ENCODE results near the gene KLK8.

KLK8 gene, protein sequence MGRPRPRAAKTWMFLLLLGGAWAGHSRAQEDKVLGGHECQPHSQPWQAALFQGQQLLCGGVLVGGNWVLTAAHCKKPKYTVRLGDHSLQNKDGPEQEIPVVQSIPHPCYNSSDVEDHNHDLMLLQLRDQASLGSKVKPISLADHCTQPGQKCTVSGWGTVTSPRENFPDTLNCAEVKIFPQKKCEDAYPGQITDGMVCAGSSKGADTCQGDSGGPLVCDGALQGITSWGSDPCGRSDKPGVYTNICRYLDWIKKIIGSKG

DNA sequence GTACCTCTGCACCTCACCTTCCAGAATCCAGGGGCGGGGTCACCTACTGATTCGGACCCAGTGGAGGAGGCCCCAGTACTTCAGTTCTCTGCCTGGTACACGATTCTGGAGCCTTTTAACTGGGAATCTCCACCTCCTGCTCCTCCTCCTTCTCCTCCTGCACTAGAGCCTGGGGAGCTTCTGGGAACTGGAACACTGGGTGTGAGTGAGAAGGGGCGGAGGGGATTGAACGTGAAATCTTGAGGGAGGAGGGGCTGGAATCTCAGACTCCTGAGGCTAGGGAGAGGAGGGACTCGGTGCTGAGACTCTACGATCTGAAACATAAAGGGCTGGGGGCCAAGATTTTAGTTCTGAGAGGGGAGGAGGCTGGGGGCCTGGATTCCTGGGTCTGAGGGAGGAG lies at the start of gene KLK8:
KLK8 (minus strand) TSS at position 90 of the 400 bp plus-strand sequence. CDS start 437 bp downstream, outside the sequence.
- no peak for DNase-seq (ENCODE audit: low spot score)

DNA sequence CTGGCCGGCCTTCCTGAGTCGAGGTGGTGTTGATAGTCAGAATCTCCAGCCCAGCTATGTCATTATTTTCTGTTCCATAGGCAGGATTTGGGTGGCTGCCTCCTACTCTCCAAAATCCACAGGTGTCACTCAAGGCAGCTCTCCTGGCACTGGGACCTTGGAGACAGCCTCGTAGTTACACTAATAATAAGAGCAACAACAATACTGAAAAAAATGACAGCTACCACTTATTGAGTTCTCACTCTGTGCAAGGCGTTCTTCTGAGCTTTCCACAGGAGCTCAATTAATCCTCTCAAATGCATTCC lies 45.6 kb upstream of the KLK8 start:
- DNase-seq (ENCODE audit: low spot score) = no peak

DNA sequence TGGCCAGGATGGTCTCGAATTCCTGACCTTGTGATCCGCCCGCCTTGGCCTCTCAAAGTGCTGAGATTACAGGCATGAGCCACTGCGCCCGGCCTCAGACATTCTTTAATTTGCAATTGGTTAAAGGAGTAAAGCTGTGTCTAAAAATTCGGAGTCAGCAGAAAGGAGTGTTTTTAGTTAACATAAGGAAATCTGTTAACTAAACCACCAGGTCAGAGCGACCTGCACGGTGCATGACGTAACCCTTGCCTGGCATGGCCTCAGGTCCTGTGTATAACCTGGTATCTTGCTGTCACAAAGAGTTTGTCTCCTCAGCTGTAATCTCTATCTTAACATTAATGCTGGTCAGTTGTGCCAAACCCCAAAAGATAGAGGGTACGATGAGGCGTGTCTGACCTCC lies 42.9 kb upstream of the KLK8 start:
- no peak for DNase-seq (ENCODE audit: low spot score)

DNA sequence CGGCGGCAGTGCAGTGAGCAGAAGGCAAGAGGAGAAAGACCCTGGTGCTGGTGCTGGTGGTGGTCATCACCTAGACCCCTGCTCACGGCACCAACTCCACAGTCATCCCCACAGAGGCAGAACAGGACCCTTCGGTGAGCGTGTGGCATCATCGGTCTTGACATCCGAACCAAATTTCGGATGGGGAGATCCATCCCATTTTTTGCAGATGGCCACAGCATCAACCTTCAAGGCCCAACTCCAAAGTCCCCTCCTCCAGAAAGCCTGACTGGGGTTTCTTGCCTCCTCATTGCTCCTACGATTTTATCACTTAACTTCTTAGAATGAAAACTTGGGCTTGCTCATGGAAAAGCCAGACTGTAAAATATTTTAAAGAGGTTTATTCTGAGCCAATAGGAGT lies 42.1 kb upstream of the KLK8 start:
- no peak for DNase-seq (ENCODE audit: low spot score)

DNA sequence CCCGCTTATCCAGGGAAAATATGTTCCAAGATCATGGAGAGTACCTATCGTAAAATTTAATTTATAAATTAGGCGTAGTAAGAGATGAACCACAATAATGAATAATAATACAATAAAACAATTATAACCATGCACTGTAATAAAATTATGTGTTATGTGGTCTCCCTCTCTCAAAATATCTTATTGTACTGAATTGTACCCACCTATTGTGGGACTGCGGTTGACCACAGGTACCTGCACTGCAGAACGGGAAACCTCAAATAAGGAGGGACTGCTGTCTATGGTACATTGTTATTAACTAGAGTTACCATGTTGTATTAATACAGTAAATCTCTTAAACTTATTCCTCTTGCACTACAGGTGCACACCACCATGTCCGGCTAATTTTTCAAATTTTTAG lies 38.7 kb upstream of the KLK8 start:
- DNase-seq (ENCODE audit: low spot score) = no peak

DNA sequence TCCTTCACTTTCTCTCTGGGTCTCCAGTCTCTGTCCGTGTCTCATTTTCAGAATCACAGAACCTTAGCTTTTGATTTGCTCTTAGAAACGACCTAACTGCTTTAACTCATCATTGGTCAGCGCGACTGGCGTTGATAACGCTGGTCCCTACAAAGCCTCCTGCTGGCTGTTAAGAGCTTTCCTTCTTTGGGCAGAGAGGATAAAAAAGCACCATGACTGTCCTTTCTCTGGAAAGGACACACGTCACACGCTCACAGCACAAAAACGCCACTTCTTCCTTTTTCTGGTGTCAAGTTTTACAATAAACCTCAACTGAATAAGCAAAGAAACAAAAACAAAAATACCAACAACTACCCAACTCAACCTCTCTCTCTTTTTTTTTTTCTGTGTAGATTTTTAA lies 35.1 kb upstream of the KLK8 start:
- no peak for DNase-seq (ENCODE audit: low spot score)

DNA sequence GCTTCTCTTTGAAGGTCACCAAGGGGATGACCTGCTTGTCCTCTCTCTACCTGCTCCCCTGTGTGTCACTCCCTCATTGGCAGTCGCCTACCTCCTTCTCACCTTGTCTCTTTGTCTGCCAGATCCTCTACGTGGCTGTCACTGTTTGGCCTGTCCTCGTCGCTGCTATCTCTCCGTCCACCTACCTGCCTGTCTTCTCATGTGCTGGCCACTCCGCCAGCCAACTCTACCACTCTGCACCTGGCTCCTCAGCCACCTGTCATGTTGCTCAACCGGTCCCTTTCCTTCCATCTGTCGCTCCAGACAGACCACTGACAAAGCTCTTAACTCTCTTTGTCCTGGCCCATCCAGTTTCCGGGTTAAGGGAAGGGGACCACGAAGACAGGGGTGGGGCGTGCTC lies 33.3 kb upstream of the KLK8 start, which contains the start of gene KLK12:
KLK12 (minus strand) TSS at position 299 of the 400 bp plus-strand sequence. CDS start 381 bp downstream, outside the sequence.
- no peak for DNase-seq (ENCODE audit: low spot score)

DNA sequence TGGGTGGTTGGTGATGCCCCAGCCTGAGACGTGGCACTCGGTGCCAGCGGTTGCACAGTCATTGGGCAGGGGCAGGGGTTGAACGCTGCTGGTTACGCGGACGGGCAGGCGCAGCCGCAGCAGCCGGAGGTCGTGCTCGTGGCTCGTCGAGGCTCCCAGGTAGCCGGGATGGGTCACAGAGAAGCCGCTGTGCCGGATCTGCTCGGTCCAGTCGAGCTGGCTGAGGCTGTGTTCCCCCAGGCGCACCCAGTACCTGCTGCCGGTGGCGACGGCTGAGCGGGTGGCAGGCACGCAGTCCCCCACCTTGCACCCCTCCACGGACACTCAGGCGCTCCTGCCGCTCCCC lies 30.4 kb upstream of the KLK8 start:
- no peak for DNase-seq (ENCODE audit: low spot score)

DNA sequence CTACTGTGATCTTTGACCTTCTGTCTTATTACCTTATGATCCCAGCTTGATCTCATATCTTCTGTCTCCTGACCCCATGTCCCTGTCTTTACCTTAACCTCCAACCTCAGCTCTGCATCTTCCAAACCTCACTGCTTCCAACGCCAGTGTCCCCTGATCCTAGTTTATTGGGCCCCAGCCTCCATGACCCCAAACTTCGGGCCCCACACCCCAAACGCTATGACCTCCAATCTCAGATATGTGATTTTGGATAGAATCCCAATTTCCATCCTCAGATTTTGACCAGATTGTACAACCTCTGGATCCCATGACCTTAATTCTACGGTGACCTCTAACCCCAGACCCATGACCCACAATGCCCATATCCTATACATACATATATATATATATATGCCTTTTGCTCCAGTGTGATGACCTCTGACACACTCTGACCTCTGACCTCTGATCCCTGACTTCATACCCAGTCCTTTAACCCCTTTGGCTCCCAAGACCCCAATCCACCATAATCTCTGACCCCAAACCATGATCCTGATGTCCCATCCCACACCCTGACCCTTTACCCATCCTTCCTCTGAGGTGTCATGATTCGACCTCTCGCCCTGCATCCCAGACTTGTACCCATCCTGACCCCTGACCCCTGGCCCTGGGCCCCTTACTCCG lies 29.9 kb upstream of the KLK8 start:
- no peak for DNase-seq (ENCODE audit: low spot score)

DNA sequence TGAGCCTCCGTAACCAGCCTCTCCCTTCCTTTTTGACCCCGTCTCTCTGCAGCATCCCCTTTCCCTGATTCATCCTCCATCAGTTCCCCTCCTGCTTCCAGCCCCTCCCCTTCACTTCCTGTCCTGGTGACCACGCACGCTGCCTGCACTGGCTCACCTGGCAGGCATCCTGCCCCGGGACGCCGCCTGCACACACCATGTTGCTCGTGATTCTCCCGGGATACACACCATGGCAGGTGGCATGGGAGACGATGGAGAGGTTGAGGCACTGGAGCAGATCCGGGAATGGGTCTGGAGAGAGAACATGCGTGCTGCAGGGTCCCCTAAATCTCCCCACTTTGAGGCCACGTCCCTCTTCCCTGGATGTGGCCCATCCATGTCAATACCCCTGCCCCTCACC lies 29.2 kb upstream of the KLK8 start:
- no peak for DNase-seq (ENCODE audit: low spot score)

DNA sequence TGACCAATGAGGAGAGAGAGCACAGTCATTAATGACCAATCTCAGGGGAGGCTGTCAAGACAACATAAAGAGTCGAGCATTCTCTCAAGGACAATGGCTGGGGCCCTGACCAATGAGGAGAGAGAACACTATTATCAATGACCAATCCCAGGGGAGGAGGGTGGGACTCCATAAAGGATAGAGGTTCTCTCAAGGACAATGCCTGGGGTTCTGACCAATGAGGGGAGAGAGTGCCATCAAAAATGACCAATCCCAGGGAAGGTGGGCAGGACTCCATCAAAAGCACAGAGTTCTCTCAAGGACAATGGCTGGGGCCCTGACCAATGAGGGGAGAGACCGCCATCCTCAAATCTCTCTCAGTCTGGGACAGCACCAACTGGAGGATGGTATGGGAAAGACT lies 28.3 kb upstream of the KLK8 start:
- DNase-seq (ENCODE audit: low spot score) = no peak

DNA sequence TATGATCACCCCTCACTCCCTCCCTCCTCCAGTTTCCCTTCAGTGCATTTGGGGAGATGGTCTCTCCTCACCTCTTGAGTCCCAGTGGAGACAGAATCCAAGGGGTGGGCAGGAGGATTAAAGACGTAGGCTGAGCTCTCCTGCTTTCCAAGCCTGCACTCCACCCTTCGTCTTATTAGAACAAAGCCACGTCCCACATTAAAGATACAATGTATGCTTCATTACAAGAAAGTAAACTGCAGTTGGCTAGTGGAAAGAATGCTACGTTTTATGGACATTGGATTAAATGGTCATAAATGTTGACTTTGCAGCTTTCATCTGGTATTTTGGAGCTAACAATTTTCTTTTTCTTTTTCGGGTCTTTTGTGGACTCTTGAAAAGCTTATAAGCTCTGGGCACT lies 26.5 kb upstream of the KLK8 start:
- DNase-seq (ENCODE audit: low spot score) = no peak

DNA sequence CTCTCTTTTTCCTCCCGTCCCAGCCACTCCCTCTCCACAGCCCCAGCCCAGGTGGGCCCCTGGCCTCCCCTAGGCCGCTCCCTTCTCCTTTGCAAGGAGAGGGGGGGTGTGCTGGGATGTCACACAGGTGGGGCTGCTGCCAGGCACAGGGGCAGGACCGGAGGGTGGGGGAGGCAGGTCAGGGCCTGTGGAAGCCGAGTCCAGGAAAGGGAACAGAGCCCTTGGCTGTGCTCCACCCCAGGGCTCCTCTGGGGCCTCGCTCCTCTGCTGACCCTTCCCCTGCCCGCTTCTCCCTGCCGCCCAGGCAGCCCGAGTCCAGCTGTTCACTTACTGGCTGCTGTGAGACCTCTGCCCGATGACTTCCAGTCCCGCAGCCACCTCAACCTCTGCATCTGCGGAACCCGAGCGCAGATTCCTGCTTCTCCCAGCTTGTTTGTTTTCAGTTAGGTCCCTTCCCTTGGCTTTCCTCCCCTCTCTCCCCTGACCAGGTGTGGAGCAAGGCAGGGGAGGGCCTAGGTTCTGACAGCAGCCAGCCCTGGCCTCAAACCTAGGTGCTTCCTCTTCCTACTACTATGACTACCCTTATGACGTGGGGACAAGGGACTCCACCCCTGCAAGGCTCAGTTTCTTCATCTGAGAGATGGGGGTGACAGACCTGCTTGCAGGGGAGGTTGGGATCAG lies 25.9 kb upstream of the KLK8 start:
- no peak for DNase-seq (ENCODE audit: low spot score)

DNA sequence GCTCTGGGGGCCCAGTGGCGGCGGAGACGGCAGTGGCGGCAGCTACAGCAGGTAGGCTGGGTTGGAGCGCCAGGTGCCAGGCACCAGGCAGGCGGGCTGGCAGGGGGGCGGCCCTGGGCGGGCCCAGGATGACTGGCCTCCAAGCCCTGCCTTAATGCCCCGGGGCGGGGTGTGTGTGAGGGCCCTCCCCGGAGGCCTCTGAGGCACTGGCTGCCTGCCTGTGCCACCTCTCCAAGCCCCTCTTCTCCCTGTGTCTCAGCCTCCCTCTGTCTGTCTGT lies 25.1 kb upstream of the KLK8 start, which contains the start of gene KLK11:
KLK11 (minus strand) TSS at position 63 of the 278 bp plus-strand sequence. CDS start 985 bp downstream, outside the sequence.
- no peak for DNase-seq (ENCODE audit: low spot score)

DNA sequence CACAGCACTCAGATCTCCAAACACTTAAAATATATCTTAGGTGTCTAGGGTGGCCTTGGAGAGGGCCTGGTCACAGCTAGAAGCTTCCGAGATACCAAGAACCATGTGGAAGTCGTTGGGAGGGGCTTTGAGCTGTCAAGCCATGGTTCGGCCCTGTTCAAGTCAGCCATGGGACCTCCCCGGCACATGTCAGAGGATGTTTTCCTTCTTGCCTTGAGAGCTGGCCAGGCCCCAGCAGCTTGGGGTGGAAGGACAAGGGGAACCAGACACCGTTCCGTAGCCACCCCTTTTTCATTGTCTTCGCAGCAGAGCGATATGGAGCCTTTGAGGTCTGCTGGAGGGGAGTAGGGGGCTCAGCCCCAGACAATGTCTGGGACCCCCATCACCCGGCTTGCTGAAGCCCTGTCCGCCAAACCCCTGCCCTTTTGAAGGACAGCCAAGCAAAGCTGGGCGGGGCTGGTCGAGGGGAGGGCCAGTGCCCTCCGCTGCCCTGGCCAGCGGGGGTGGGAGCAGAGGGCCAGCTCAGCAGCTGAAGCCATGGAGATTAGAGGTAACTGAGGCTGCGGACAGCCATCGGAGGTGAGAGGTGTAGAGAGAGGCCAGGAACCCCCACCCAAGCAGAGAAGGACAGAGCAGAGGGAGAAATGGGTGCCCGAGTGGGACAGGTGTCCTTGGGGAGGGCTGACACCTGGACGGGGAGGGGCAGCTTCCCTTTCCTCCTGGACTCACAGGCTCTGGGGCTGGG lies 24.6 kb upstream of the KLK8 start:
- no peak for DNase-seq (ENCODE audit: low spot score)

DNA sequence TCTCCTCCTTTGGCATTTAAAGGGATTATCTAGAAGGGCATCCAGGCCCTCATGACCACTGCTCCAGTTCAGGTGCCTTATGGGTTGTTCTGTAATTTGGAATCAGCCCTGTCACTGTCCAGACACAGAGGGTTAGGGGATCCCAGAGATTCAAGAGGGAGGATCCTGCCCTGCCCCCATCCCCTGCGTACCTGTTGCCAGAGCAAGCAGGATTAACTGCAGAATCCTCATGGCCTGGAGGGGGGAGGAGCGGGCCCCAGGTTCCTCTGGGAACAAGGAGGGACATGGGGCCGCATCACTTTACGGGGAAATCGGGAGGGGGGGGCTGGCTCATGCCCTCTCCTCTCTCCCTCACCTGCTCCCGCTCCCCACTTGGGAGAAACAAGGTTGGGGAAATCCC lies 24.0 kb upstream of the KLK8 start:
- no peak for DNase-seq (ENCODE audit: low spot score)

DNA sequence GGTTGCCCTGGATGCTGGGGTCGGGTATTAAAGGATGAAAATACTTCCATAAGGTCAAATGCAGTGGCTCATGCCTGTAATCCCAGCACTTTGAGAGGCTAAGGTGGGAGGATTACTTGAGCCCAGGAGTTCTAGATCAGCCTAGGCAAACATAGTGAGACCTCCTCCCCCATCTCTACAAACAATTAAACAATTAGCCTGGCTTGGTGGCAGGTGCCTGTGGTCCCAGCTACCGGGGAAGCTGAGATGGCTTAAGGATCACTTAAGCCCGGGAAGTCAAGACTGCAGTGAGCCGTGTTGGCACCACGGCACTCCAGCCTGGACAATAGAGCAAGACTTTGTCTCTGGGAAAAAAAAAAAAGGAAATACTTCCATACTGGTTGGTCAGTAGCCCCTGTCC lies 23.5 kb upstream of the KLK8 start:
- DNase-seq (ENCODE audit: low spot score) = no peak

DNA sequence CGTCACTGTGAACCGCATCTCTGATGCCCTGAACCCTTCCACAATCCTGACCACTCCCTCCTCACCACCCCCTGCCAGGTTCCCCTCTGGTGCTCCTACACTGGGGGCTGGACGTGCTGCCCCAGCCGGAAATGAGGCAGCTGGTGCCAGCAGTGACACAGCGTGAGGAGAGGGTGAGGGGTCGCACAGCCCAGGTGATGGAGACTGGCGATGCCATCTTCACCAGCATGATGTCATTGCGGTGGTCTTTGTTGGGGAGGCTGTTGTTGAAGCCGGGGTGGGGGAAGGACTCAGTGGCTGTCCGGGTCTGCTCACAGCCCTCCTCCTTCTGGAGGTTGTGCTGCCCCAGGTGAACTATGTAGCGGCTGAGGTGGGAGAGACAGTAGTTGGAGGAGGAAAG lies 22.5 kb upstream of the KLK8 start:
- DNase-seq (ENCODE audit: low spot score) = no peak

DNA sequence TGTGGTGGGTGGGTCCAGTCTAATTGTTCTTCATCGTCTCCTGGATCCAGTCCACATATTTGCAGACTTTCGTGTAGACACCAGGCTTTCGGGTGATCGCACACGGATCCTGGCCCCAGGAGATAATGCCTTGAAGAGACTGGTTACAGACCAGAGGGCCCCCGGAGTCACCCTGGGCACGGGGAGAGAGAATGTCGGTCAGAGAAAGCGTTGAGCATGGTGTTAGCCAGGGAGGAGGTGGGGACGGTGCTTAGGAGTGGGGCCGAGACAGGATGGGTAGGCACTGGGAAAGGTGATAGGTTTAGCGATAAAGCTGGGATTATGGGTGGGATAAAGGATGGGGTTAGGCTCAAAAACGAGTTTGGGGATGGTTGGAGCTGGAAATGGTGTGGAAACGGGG lies 21.1 kb upstream of the KLK8 start:
- DNase-seq (ENCODE audit: low spot score) = no peak

DNA sequence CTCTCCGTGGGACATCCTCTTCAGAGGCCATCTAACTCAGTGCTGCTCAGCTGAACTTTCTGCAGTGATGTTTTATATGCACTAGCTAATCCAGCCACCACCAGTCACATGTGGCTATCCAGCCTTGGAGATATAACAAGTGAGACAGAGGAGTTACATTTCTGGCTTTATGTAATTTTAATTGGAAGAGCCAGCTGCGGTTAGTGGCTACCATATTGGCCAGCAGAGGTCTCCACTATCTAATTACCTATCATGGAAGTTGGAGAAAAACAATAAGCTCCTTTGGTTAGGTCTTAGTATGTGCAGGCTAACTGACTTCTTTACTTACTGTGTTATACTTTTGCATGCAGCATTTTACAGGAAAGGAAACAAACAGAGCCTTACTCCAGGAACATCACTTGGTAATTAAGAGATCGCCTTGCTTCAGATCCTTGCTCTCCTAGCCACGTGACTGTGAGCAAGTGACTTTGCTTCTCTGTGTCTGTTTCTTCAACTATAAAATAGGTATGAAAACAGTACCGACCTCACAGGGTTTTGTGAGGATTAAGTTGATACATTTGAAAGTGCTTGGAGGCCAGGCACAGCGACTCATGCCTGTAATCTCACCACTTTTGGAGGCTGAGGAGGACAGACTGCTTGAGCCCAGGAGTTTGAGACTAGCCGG lies 19.7 kb upstream of the KLK8 start:
- DNase-seq (ENCODE audit: low spot score) = peak; percentile 50

DNA sequence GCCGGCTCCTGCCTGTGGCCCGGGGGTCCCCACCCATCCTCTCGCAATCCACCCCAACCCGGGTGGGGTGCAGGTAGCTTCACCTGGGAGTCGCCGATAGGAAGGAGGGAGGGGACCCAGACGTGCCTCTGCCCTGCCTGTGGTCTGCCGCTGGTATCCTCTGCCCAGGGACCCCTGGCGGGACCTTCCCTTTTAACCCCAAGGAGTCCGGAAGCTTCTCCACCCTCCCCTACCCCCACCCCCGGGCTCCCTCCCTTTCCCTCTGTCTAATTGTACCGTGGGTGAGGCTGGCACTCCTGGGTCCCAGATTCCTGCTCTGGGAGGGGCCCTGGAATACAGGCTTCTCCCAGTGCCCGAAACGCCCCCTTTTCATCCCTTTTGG lies 18.1 kb upstream of the KLK8 start, which contains the start of gene KLK10:
KLK10 (minus strand) TSS at position 166 of the 382 bp plus-strand sequence. CDS start 579 bp downstream, outside the sequence.
- no peak for DNase-seq (ENCODE audit: low spot score)

DNA sequence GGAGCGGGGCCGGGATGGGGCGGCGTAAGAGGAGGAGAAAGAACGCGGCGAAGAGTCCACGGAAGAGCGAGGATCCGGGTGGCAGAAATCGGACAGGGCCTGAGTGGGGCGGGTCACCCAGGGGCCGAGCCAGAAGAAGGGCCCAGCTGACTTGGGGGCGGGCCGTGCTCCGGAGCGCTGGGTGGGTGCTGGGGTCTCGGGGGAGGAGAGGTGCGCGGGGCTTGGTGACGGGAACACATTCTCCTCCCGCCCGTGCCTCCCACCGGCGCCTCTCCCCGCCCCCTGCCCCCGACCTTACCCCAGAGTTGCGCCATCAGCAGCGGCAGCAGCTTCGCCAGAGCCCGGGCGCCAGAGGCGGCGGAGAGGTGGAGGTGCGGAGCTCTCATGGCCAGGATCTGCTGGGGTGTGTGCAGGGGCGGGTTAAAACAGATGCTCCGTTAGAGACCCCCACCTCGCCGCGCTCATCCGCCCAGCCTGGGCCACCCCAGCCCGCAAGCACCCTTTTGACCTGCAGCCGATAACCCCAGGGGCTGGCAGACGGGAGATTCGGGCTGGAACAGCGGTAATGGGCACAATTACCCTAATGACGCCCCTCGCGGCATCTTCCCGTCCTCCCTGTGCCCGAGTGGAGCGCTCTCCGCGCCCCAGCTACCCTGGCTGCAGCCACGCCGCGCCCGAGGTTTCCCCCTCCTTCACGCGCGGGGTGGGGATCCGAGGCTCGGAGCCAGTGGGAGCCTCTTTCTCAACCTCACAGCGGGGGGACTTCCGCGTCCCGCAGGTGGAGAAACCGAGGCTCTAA lies 17.5 kb upstream of the KLK8 start:
- DNase-seq (ENCODE audit: low spot score) = no peak
